Right renal cortex interstitium (tissue), 3 donors: ENCODE results near the gene SDK1. TPM values are rescaled to one million over a fixed set of nuclear protein-coding genes. Genes with fewer than 3 reads are reported as not detected.
"Not testable (repeated sequence)": the region's sequence is repeated elsewhere in the genome, so short reads cannot be mapped to it uniquely, and the experiment has no call there.

Experiments used
- DNase-seq, 3 donors: peaks; one replicate each; pipeline ENCODE4 v3.0.0-alpha.2; 2013; ENCODE audit warnings: low read depth in 3 of 3, low spot score in 2 of 3
- polyA plus RNA-seq, 3 donors: library from polyadenylated mRNA; unstranded; fragments of 120-200 nt; gene quantifications; one replicate each; pipeline ENCODE4 v1.2.1, GENCODE V29; 2013; ENCODE audit not compliant: insufficient read length in 3 of 3

Gene SDK1
- polyA plus RNA-seq, 3 donors, result 5.8 to 7.5 (median 6.3) TPM

- DNase-seq, result no peak
Measured at GRCh38 chr7:4202154-4202736, 901.2 kb downstream of the SDK1 start.

- no peak for DNase-seq
Measured at GRCh38 chr7:4202954-4203353, 901.9 kb downstream of the SDK1 start.

- no peak for DNase-seq
Measured at GRCh38 chr7:4203626-4204512, 902.8 kb downstream of the SDK1 start.

GRCh38 chr7:4204513-4205165 is 903.6 kb downstream of the SDK1 start:
- DNase-seq, result no peak

GRCh38 chr7:4205828-4206227 is 904.8 kb downstream of the SDK1 start:
- DNase-seq, result no peak

- no peak for DNase-seq
Measured at GRCh38 chr7:4207011-4207410, 906.0 kb downstream of the SDK1 start.

GRCh38 chr7:4208086-4208485 is 907.0 kb downstream of the SDK1 start:
- DNase-seq, result no peak

- DNase-seq, result no peak
Measured at GRCh38 chr7:4208586-4208985, 907.5 kb downstream of the SDK1 start.

GRCh38 chr7:4209126-4209525 is 908.1 kb downstream of the SDK1 start:
- no peak for DNase-seq

GRCh38 chr7:4209966-4210365 is 908.9 kb downstream of the SDK1 start:
- no peak for DNase-seq

GRCh38 chr7:4210821-4211220 is 909.8 kb downstream of the SDK1 start:
- DNase-seq, result no peak

- DNase-seq, result no peak
Measured at GRCh38 chr7:4211261-4211660, 910.2 kb downstream of the SDK1 start.

- no peak for DNase-seq
Measured at GRCh38 chr7:4212376-4212775, 911.3 kb downstream of the SDK1 start.

- DNase-seq, result no peak
Measured at GRCh38 chr7:4214291-4215155, 913.5 kb downstream of the SDK1 start.

- no peak for DNase-seq
Measured at GRCh38 chr7:4215176-4215720, 914.2 kb downstream of the SDK1 start.

GRCh38 chr7:4216016-4216415 is 915.0 kb downstream of the SDK1 start:
- no peak for DNase-seq

- DNase-seq, result not testable (repeated sequence)
Measured at GRCh38 chr7:4217126-4217660, 916.1 kb downstream of the SDK1 start.

- no peak for DNase-seq
Measured at GRCh38 chr7:4218481-4218880, 917.4 kb downstream of the SDK1 start.

- no peak for DNase-seq
Measured at GRCh38 chr7:4220011-4220410, 919.0 kb downstream of the SDK1 start.

GRCh38 chr7:4221043-4221442 is 920.0 kb downstream of the SDK1 start:
- no peak for DNase-seq
